Measurements from ENCODE around the gene CEACAM16.

- TF ChIP-seq CTCF (IDR thresholded peaks at IDR 0.05; ENCODE audit: low read depth, low read length, poor library complexity, severe bottlenecking) (no peak), EZH2phosphoT487 (IDR thresholded peaks at IDR 0.05; ENCODE audit: borderline replicate concordance, low read length) (no peak)
These were observed 6.0 kb downstream of the CEACAM16 start for GRCh38 chr19:44704982-44705381.
